Activated CD8-positive, alpha-beta memory T cell treated with anti-CD3 and anti-CD28 coated beads, Interleukin-2, amount 50 U/mL, for 4 hours (primary cell): ENCODE data around the gene ZC3H11A.
A peak's percentile ranks its signal among the peaks of the same experiment; 100 is the strongest.
"Not testable (repeated sequence)": the region's sequence is repeated elsewhere in the genome, so short reads cannot be mapped to it uniquely, and the experiment has no call there.

Experiments
- DNase-seq: peaks from one replicate; pipeline ENCODE4 v3.0.0-alpha.2; 2020

ZC3H11A gene

GRCh38 chr1:203795441-203796235 lies at the start of gene ZC3H11A, which contains the start of gene ZBED6:
Gene ZC3H11A (plus strand): TSS chr1:203795623. CDS start chr1:203817071, 21,448 bp downstream.
Gene ZBED6 (plus strand): TSS chr1:203795623. CDS start chr1:203797523, 1,900 bp downstream.
- peak; percentile 97 for DNase-seq

DNA sequence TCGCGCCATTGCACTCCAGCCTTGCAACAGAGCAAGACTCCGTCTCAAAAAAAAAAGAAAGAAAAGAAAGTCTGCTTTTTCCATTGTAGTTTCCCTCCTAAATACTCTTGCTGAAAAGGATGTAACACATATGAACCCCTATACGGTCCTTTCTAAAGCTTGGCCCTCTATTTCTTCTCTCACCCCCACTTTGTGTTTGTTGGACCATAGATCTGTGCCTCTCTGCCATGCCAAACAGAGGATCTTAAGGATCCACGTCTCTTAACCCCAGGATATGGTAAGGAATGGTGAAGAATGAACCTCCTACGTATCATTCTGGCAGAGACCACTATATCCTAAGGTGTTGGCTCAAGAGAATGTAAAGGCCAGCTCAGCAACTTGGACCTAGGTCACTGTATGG lies 49.1 kb upstream of the ZC3H11A start:
- no peak for DNase-seq

DNA sequence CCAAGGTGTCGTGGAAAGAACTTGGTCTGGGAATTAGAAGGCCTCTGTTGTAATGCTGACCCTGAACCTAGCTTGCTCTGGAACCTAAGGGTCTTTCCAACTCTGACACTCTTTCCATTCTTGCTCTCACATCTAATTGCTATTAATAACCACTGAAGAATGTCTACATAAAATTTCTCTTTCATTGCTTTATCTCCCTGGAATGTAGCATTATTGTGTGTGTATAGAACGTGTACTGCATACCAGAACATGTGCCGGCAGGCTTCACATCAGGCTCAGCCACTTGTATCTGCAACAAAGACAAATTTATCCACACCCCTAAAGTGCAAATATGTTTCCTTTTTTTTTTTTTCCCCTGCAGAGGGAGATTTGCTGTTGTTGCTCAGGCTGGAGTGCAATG lies 44.4 kb upstream of the ZC3H11A start:
- no peak for DNase-seq

DNA sequence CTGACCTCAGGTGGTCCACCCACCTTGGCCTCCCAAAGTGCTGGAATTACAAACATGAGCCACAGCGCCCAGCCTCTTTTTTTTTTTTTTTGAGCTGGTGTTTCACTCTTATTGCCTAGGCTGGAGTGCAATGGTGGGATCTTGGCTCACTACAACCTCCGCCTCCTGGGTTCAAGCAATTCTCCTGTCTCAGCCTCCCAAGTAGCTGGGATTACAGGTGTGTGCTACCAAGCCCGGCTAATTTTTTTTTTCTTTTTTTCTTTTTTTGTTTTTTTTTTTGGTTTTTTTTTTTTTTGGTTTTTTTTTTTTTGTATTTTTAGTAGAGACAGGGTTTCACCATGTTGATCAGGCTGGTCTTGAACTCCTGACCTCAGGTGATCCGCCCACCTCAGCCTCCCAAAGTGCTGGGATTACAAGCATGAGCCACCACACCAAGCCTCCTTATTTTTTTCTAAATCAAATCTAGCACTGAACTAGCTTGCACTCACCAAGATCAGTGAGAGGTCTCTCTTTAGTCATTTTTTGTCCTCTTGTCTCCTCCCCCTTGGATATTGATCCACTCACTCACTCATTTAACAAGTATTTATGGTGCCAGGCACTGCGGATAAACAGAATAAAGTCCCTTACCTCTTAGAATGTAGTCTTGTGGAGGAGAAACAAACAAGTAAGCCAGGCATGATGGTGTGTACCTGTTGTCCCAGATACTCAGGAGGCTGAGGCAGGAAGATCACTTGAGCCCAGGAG lies 43.6 kb upstream of the ZC3H11A start:
- DNase-seq, result not testable (repeated sequence)

DNA sequence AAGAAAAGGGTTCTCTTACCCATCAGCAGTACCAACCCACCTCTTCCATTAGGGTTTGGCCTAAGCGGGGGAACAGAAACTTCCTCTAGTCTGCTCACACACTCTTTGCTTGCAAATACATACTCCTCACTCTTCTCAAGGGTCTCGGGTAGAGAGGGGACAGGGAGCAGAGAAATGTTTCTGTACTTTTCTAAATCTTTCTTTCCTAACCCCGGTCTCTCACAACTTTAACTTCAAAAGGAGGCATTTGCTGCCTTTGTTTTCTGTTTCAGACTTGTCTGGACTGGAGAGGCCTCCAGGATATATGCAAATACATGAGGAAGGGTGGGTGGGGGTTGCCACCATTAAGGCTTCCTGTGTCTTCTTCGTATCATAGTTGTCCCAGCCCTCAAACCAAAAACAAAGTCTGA lies 41.0 kb upstream of the ZC3H11A start:
- no peak for DNase-seq

DNA sequence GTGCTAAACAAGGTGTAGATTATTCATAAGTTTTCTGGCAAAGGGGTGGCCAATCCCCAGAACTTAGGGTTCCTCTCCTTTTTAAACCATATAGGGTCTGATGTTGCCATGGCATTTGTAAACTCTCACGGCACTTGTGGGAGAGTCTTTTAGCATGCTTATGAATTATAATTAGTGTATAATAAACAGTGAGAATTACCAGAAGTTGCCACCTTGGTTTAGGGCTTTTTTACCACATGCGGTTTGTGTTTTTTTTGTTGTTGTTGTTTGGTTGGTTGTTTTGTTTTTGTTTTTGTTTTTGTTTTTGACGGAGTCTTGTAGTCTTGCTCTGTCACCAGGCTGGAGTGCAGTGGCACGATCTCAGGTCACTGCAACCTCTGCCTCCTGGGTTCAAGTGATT lies 39.4 kb upstream of the ZC3H11A start:
- DNase-seq, result no peak

DNA sequence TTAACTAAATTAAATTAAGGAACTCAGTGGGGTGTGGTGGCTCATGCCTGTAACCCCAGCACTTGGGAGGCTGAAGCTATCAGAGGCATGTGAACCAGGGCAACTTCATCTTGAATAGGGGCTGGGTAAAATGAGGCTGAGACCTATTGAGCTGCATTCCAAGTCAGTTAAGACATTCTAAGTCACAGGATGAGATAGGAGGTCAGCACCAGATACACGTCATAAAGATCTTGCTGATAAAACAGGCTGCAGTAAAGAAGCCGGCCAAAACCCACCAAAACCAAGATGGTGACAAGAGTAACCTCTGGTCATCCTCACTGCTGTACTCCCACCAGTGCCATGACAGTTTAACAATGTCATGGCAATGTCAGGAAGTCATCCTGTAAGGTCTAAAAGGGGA lies 36.7 kb upstream of the ZC3H11A start:
- not testable (repeated sequence) for DNase-seq

DNA sequence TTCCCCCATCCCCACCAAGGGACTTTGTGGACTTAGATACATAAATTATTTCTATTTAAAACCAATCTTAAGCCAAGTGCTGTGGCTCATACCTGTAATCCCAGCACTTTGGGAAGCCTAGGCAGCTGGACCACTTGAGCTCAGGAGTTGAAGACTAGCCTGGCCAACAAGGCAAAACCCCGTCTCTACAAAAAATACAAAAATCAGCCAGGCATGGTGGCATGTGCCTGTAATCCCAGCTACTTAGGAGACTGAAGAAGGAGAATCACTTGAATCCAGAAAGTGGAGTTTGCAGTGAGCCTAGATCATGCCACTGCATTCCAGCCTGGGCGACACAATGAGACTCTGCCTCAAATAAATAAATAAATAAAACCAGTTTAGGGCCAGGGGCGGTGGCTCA lies 34.9 kb upstream of the ZC3H11A start:
- no peak for DNase-seq

DNA sequence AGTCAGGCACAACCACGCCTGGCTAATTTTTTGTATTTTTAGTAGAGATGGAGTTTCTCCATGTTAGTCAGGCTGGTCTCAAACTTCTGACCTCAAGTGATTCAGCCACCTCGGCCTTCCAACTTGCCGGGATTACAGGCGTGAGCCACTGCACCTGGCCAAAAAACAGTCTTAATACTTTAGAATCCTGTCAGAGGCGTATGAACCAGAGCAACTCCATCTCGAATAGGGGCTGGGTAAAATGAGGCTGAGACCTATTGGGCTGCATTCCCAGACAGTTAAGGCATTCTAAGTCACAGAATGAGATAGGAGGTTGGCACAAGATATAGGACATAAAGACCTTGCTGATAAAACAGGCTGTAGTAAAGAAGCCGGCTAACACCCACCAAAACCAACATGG lies 33.5 kb upstream of the ZC3H11A start:
- DNase-seq, result not testable (repeated sequence)

DNA sequence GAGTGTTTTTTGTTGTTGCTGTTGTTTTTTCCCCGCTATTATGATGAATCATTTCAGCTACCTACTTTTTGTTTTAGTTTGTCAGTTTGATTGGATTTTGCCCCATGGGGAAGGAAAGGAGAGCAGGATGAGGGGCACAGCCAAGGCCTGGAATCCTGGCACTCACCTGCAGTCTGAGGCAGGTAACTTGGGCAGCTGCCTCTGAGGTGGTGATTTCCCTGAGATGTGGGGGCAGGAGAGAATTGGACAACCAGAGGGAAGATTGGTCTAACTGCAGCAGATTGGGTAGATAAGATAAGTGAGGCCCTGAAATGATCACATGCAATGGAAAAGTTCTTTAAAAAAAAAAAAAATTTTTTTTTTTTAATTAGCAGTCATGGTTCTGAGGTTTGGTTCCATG lies 31.9 kb upstream of the ZC3H11A start:
- DNase-seq, result no peak

GRCh38 chr1:203764105-203765028 lies 31.1 kb upstream of the ZC3H11A start:
- DNase-seq, result no peak

DNA sequence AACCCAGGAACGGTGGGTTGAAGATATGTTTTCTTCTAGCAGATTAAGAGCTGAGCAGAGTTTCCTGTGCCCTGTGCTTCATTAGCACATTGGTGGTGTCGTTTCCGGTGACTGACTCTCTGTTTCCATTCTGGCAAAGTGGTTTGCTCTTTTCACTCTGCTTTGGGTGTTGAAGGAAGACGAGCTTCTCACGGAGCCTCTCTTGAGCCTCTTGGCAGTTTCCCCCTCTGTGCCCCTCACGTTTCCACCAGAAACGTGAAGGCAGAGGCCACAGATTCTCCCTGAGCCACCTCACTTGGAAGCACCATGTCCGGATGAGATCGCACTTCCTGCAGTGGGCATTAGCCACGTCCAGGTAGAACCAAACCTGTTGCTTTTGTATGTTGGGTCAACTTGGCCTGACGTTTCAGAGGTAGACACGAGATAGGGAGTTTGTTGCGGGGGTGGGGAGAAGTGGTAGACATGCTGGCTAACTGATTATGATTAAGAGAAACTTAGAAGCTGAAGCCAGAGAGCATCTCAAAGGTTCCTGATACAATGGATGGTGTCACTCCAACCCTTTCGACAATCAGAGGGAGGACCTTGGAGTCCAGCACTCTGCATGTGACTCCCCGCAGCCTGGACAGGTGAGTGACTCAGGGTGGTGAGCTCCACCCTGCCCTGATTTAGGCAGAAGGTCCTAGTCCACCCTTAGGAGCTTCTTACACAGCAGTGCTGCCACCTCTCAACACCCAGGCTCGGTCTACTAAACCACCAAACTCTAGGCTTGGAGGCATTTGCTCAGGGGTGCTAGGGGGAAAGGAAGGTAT lies 30.2 kb upstream of the ZC3H11A start, which contains the start of gene LAX1:
Gene LAX1, plus strand, starts transcription at position 155 of the 809 bp plus-strand sequence. Its CDS starts 383 bp downstream, at position 538.
- peak; percentile 77 for DNase-seq

DNA sequence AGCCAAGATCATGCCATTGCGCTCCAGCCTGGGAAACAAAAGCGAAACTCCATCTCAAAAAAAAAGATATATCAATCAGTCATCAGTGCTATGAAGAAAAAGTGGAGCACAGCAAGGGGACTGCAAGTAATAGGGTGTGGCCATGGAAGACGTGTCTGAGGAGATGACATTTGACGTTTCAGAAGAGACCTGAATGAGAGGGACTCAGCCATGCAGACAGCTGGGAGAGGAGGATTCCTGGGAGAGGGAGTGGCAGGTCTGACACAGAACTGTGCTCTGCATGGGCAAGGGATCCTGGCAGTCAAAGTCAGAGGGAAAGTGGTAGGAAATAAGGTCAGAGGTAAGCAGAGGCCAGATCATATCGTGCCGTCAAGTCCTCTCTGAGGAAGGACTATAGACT lies 27.2 kb upstream of the ZC3H11A start:
- no peak for DNase-seq

DNA sequence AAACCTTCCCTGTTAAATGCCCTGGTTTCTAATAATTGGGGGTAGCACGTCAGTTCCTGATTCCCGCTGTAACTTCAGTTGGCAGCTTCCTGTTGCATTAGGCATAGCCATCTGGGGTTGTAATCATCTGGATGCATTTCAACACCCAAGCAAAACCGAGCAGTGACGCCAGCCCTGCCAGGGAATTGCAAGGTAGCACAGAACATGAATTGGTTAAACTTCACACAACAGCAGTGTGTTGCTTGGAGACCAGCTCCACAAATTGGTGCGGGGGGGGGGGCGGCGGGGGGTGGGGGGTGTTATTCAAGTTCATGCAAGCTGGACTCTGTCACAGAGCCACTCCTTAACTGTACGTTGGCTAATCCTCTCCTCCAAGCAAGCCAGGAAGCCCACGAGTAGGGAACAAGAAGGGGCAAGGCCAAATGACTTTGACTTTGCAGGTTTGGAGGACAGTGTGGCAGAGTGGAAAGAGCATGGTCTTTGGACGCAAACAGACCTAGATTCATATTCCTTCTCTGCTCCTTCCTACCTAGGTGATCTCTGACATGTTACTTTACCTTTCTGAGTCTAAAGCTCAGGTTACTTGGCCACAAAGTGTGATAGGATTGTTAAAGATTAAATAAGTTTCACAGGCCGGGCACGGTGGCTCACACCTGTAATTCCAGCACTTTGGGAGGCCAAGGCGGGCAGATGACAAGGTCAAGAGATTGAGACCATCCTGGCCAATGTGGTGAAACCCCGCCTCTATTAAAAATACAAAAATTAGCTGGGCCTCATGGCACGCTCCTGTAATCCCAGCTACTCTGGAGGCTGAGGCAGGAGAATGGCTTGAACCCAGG lies 25.7 kb upstream of the ZC3H11A start:
- no peak for DNase-seq

- DNase-seq, result no peak
Measured at GRCh38 chr1:203771901-203772301, 23.5 kb upstream of the ZC3H11A start.

GRCh38 chr1:203772836-203773235 lies 22.6 kb upstream of the ZC3H11A start:
- no peak for DNase-seq

DNA sequence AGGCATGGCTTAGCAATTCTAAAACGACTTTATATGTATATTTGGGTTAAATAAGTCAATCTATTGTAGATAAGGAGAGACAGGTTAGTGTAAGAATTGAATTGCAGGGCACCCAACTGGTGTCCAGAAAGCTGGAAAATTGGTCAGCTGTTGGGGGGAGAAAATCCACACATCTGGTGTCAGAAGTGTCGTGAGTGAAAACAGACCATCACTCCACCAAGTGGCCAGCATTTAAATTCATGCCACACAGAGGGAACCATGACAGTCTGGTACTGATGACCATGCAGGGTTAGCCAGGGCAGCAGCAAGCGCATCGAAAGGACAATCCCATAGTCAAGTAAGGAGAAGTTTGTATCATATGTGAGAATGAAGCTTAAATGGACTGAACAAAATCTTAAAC lies 18.8 kb upstream of the ZC3H11A start:
- DNase-seq, result no peak

- no peak for DNase-seq
Measured at GRCh38 chr1:203777596-203777995, 17.8 kb upstream of the ZC3H11A start.

DNA sequence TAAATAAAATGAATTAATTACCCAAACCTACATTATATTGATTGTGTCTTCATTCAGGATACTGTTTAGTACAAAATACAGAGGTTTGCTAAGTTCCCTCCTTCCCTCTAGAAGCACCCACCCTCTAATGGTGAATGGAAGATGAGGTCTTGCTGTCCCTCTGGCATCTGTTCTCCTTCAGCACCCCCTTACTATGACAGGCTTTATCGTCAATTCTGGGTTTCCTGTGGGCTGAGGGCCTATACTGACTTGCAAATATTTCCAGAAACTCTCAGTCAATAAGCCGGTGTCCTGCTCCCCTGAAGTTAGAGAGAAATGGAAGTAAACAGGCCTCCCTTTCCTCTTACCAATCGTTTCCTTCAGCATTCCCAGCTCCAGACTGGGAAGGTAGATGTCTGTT lies 17.3 kb upstream of the ZC3H11A start:
- no peak for DNase-seq

DNA sequence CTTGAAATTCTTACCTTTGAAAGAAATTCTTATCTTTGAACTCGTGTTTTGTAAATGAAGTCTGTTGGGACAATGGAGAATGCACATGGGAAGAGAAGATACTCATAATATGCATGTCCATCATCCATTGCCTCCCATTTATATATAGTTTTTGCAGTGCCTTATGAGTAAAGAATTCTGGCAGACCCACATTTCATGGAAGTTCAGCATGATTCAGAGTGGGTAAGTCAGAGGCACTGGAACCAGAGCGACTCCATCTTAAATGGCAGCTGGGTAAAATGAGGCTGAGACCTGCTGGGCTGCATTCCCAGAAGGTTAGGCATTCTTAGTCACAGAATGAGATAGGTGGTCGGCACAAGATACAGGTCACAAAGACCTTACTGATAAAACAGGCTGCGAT lies 16.6 kb upstream of the ZC3H11A start:
- no peak for DNase-seq

GRCh38 chr1:203781962-203782361 lies 13.5 kb upstream of the ZC3H11A start:
- no peak for DNase-seq
